Hippocampal formation (tissue), 2 donors: Measurements from ENCODE around the gene PRDM7.
A peak's percentile ranks its signal among the peaks of the same experiment; 100 is the strongest.
"Not testable (repeated sequence)": the region's sequence is repeated elsewhere in the genome, so short reads cannot be mapped to it uniquely, and the experiment has no call there.

Experiments
- DNase-seq, 2 donors: peaks; one replicate each; lab custom pipeline; 2025; lab: John Stamatoyannopoulos, UW

PRDM7 gene

DNA sequence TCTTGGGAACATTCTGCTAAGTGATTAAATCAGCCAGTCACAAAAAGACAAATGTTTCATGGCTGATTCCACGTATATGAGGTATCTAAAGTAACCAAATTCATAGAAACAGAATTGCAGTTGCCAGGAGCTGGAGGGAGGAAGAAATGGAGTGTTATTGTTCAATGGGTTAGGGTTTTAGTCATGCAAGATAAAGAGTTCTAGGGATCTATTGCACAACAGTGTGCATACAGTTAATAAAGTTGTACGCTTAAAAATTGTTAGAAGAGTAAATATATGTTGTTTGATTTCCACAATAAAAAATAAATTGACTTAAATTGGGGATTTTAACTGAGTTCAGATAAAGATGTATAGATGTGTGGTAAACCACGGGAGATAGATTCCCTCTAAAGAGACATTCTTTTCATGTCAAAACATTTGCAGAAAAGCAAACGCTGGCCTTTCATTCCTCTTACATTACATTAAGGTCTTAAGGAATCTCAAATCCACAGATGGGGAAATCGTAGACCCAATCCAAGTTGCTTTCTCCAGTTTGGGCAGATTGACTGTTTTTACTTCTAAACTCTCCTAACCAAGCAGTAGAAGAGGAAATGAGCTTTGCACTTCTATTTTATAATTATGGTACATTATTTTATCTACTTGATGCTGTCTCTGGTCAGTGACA lies 4.6 kb downstream of the PRDM7 start:
- DNase-seq, result no peak

DNA sequence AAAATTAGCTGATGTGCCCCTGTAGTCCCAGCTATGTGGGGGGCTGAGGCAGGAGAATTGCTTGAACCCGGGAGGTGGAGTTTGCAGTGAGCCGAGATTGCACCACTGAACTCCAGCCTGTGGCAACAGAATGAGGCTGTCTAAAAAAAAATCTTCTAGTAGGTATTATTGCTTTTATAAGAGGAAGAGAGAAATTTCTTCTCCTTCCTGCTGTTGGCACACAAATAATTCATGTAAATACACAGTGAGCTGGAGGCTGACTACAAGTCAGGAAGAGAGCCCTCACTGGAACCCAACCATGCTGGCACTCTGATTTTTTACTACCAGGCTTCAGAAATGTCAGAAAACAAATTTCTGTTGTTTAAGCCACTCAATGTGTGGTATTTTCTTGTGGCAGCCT lies 6.7 kb downstream of the PRDM7 start:
- DNase-seq, result no peak

DNA sequence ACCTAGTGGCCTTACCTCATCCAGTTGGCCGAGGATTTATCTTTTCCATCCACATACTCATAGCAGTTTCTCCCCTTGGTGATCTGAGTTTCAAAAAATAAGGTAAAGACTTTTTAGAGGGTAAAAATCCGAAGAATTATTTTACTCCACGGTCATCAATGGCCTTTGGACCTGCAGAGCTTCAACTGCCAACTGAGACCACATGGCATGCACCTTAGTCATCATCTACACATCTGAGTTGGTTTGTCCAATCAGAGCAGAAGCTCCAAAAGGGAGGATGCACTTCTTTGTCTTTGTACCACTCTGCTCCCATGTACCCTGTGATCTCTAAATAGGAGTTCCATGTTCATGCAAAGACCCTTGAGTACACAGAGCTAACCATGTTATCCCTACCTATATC lies 15.7 kb downstream of the PRDM7 start:
- DNase-seq, result no peak

DNA sequence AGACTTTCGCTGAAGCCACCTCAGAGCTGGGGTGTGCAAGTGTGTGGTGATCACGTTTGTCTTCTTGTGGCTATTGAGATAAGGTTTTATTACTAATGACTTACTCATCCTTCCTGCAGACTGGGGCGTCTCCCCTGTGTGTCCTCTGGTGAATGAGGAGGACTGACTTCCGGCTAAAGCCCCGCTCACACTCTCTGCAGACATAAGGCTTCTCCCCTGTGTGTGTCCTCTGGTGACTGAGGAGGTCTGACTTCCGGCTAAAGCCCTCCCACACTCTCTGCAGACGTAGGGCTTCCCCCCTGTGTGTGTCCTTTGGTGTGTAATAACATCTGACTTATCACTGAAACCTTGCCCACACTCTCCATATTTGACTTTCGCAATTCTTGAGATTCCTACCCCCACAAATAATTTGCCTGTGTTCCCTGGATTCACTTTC lies 19.4 kb downstream of the PRDM7 start:
- DNase-seq, result no peak

DNA sequence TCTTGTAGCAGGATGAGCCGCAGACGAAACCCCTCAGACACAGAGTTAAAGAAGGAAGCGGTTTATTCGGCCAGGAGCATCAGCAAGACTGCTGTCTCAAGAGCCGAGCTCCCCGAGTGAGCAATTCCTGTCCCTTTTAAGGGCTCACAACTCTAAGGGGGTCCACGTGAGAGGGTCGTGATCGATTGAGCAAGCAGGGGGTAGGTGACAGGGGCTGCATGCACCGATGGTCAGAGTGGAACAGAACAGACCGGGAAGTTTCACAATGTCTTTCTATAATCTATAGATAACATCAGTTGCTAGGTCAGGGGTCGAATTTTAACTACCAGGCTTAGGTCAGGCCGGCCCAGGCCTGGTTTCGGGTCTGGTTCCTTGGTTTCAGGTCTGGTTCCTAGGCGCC lies 20.6 kb downstream of the PRDM7 start:
- not testable (repeated sequence) for DNase-seq

DNA sequence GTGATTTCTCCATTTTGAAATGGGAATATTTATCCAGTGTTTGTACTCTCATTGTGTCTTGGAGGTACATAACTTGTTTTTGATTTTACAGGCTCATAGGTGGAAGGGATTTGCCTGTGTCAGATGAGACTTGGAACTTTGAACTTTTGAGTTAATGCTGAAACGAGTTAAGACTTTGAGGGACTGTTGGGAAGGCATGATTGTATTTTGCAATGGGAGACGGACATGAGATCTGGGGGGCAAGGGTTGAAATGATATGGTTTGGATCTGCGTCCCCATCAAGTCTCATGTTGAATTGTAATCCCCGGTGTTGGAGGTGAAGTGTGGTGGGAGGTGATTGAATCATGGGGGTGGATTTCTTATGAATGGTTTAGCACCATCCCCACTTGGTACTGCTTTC lies 21.8 kb downstream of the PRDM7 start:
- no peak for DNase-seq

DNA sequence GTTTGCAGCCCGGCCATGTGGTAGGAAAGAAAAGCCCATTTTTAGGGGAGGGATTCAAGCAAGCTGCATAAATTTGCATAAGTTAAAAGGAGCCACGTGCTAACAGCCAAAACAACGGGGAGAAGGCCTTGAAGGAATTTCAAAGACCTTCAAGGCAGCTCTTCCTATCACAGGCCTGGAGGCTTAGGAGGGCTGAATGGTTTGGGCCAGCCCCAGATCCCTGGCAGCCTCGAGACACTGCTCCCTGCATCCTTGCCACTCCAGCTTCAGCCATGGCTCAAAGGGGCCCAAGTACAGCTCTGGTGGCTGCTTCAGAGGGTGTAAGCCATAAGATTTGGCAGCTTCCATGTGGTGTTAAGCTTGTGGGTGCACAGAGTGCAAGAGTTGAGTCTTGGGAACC lies 22.6 kb downstream of the PRDM7 start:
- DNase-seq, result no peak

DNA sequence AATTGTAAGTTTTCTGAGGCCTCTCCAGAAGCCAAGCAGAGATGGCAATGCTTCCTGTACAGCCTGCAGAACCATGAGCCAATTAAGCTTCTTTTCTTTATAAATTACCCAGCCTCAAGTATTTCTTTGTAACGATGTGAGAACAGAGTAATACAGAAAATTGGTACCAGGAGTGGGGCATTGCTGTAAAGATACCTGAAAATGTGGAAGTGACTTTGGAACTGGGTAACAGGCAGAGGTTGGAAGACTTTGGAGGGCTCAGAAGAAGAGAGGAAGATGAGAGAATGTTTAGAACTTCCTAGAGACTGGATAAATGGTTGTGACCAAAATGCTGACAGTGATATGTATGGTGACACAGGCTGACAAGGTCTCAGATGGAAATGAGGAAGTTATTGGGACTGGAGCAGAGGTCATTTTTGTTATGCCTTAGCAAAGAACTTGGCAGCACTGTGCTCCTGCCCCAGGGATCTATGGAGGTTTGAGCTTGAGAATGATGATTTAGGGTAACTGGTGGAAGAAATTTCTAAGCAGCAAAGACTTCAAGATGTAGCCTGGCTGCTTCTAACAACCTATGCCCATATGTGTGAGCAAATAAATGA lies 23.1 kb downstream of the PRDM7 start:
- no peak for DNase-seq

DNA sequence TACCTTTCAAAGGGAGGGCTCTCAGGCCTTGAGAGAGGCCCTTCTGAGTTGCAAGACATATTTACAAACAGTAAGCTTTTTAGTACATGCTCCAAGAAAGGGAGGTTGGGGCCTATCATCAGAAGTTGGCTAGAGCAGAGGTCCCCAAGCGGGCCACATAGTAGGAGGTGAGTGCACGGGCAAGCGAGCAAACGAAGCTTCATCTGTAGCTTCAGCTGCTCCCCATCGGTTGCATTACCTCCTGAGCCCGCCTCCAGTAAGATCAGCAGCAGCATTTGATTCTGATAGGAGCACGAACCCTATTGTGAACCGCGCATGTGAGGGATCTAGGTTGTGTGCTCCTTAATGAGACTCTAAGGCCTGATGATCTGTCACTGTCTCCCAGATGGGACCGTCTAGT lies 26.2 kb downstream of the PRDM7 start:
- DNase-seq, result no peak

DNA sequence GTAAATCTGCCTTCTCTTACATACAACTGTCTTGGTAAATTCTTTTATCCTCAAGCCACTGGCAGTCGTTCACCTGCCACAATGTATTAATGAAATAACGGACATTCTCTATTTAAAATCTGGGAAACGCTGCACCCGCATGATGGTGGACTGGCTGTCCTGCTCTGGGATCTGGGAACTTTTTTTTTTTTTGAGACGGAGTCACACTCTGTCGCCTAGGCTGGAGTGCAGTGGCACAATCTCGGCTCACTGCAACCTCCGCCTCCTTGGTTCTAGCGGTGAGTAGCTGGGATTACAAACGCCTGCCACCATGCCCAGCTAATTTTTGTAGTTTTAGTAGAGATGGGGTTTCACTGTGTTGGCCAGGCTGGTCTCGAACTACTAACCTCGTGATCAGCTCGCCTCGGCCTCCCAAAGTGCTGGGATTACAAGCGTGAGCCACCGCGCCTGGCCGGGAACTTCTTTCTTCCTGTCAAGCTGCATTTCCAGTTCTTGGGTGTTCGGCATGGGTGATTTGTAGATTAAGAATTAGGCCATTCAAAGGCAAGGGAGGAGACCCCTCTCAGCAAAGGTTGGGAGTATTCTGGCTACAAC lies 28.3 kb downstream of the PRDM7 start:
- no peak for DNase-seq

DNA sequence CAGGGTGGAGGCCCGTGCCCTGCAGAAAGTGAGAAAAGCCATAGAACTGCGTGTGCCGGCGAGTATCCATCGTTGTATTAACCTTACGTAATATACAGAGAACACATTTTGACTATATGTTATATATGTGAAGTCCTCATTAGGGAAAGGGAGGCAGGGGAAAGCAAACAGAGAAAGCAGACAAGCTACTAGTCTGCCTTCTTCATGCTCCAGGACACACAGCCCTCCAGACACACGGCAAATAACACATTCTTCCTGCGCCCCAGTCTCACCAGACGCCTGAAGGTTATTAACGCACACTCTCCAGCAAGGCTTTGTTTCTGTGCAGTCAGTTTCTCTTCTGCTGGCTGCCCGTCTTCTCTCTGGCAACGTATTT lies 28.8 kb downstream of the PRDM7 start:
- no peak for DNase-seq

DNA sequence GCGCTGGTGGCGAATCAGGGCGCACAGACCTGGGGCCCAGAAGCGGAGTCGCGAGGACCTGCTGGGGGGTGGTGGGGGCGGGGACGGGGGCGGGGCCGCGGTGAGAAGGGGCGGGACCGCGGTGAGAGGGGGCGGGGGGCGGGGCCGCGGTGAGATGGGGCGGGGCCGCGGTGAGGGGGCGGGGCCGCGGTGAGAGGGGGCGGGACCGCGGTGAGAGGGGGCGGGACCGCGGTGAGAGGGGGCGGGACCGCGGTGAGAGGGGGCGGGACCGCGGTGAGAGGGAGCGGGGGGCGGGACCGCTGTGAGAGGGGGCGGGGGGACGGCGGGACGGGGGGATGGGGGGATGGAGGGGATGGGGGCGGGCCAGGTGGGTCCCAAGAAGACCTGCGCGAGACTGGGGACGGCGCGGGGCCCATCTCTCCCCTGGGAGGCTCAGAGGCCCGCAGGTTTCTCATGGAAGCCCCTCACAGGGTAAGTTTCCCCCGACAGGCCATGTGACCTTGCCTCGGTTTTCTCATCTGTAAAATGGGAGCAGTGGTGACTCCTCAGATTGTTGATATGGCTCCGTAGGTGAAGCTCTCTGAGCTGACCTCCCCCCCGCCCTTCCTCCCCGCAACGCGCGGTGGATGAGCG lies 29.3 kb downstream of the PRDM7 start:
- no peak for DNase-seq

DNA sequence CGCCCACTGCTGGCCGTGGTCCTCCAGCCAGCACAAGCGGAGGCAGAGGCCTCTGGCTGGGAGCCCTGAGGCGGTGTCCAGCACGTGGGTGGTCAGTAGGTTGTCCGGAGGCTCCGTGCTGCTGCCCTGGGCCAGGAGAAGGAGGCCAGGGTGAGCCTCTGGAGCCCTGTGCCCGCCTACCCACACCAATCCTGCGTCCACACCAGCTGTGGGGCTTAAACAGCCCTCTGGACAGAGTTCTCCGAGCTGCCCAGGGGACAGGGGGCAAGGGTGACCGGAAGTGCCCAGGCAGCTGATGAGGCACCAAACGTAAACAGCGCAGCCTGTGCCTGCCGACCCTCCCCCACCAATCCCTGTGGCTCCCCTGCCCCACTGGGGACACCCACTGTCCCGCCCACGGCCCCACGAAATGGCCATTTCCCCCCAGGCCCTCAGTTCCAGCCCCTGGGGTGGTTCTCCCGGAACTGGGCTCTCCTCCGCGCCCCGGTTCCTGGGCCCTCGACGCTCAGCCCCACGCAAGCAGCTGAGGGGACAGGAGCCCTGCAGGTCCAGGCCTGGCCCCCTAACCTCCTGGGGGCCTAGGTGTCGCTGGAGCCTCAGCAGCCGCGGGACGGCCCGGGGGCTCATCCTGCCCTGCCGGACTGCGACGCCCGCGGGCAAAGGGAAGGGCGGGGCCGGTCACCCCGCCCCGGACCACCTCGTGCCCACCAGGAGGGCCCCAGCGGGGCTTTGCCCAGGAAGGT lies 30.0 kb downstream of the PRDM7 start:
- peak in 1 of 2 donors; percentile 10 for DNase-seq

DNA sequence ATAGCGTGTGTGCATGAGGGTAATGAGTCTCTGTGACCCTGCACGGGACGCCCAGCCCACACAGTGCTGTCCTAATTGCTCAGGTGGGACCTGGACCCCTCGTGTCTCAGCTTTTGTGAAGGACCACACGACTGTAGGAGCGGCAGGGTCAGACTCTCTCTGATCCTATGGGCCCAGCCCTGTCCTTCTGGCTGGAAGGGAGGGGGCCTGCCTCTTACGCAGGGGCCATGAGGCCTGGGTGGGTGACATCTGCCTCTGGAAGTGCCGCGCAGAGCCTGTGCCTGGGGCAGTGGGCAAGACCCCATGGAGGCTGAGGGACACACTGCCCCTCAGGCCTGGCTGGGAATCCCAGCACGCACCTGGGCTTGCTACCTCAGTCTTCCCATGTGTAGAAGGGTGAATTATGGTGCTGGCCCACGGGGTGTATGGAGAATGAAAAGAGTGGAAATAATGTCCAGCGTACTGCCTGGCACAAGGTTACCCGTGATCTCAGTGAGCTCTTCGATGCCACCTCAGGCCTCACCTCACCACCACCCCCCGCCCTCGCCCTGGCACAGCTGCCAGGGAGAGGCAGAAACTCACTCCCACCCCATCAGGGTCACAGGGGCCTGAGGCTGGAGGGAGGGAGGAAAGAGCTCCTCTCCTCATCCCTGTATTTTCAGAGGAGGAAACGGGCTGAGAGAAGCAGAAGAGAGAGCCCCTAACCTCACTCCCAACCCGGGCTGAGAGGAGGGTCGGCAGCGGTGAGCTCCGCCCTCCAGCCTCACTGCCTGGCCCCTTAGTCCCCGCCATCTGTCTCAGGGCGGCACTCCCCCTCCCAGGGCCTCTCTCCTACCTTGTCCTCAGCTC lies 30.8 kb downstream of the PRDM7 start:
- no peak for DNase-seq

DNA sequence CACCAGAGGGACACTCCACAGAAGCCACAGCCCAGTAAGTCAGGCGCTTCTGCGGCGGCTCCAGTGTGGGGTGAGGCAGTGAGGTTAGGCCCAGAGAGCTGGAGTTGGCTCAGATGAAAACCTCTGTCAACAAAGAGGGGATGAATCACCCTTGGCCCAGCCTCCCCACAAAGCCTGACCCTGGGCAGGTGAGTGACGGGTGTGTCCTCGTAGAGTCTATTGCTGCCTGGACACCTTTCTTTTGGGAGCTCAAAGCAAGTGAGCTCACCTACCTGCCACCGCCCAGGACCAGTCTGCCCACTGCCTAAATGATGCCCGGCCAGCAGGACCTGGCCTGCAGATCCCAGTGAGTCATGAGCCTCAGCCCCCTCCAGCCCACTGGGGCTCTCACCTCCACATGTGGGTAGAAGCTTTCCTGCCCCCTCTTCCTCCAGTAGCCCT lies 33.0 kb downstream of the PRDM7 start:
- no peak for DNase-seq

DNA sequence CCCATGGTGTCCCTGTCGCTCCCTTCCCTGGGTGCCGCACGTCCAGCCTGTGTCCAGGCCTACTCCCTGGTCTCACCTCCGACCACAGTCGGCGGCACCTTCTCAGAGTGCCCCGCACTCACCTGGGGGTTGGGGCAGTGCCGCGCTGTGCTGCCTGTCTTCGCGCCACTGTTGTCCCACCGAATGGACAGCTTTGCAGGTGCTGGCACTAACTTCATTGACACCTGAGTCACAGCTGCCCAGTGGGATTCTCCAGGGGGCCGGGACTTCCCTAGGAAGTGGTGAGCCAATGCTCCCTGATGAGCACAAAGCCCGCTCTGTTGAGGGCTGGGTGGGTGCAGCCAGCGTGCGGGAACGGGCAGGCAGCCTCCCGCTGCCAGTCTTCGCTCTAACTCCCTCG lies 33.6 kb downstream of the PRDM7 start:
- no peak for DNase-seq

DNA sequence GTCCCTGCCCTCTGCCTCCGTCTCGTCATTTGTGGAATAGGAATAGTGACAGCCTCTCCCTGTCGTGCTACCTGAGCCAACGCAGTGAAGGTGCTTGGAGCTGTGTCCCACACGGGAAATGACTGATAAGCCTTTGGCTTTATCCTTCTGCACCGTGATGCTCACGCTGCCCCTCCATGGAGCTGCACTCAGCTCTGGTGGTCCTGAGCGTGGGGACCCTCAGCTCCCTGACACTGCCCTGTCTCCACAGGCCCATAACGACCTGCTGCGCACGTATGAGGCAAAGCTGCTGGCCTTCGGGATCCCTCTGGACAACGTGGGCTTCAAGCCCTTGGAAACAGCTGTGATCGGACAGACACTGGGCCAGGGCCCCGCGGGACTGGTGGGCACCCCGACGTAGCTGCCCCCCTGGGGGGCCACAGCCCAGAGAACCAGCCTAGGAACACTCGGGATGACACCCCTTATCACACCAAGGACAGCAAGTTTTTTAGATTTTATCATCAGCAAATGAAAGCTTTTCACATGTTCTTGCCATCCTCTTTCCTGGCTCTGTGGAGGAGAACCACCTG lies 34.1 kb downstream of the PRDM7 start:
- DNase-seq, result no peak

DNA sequence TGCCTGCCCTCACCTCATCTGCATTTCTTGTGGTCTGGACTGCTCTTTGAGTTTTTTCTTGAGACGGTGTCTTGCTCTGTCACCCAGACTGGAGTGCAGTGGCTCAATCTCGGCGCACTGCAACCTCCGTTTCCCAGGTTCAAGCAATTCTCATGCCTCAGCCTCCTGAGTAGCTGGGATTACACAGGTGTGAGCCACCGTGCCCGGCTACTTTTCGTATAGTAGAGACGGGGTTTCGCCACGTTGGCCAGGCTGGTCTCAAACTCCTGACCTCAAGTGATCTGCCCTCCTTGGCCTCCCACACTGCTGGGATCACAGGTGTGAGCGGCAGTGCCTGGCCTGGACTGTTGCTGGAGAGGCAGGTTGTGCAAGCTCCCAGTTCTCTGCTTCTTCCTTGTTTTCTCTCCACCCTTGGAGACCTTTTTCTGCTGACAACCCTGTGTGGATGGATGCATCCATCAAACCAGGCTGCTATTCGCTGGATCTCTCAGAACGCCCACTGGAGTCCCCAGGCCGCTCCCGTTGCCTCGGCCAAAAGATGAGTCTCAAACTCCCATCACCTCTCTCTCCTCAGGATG lies 35.1 kb downstream of the PRDM7 start:
- no peak for DNase-seq

DNA sequence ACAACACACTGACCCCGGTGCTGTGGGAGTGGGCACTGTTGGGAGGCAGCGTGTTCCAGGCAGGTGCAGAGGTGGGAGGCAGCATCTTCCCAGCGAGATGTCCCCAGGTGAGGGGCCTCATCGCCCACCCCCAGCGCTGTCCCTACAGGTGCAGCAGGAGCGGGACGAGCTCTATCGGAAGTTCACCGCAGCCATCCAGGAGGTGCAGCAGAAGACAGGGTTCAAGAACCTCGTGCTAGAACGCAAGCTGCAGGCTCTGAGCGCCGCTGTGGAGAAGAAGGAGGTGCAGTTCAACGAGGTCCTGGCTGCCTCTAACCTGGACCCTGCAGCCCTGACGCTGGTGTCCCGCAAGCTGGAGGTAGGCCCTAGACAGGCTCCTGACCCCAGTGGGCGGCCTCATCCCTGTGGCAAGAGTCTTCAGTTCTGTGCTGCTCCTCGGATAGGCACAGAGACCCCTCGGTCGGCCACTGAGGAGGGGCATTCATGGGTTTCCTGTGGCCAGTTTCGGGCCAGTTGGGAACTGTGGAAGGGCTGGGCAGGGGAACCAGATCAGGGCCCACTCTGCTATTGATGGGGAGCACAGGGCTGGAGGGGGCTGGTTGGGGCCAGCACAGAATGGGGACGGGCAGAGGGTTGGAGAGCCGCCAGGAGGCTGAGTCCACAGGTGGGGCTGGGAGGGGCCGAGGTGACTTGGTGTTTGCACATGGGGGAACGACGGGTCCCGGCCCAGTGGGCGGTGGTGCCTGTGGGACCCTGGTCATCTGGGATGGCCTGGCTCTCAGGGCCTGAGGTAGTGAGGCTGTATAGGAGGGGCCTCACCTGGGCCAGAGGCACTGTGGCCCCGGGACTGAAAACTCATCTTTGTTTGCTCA lies 36.7 kb downstream of the PRDM7 start:
- DNase-seq, result no peak

DNA sequence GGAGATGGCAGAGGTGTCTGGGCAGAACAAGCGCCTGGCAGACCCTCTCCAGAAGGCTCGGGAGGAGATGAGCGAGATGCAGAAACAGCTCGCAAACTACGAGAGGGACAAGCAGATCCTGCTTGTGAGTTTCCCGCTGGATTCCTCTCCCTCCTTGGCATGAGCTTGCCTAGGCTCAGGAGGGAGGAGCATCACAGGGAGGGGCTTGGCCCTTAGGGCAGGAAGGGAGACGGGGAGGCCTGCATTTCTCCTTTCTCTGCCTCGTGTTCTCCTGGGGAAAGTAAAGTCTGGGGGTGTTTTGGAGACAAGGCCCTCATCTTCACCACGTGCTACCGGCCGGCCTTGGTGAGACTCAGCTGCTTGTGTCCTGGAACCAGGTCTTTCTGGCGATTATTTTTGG lies 39.9 kb downstream of the PRDM7 start:
- DNase-seq, result no peak
